ENCODE data around the gene CHST11. TPM values are rescaled to one million over a fixed set of nuclear protein-coding genes. Genes with fewer than 3 reads are reported as not detected.

The CHST11 gene
- total and polyA plus RNA-seq, 9 of the 15 experiments (the other 6 are each of a cell fraction or from before 2014, with no cell fraction given) = 2.3 to 38.7 (median 15.0) TPM

- TF ChIP-seq ZNF407 (IDR thresholded peaks at IDR 0.05; ENCODE audit: low read depth) (no peak), IRF2 (CRISPR knock-in tag; IDR thresholded peaks at IDR 0.05) (no peak), BRCA1 (IDR thresholded peaks at IDR 0.05) (no peak), BRCA1 (CRISPR knock-in tag; IDR thresholded peaks at IDR 0.05) (no peak), NFXL1 (CRISPR knock-in tag; IDR thresholded peaks at IDR 0.05) (no peak), HIVEP1 (CRISPR knock-in tag; IDR thresholded peaks at IDR 0.05) (no peak), ZNF436 (CRISPR knock-in tag; IDR thresholded peaks at IDR 0.05) (no peak), RREB1 (CRISPR knock-in tag; IDR thresholded peaks at IDR 0.05) (no peak), CBFA2T2 (conservative IDR thresholded peaks at IDR 0.05) (no peak), ZNF408 (CRISPR knock-in tag; IDR thresholded peaks at IDR 0.05; ENCODE audit: low read depth) (no peak)
Measured at GRCh38 chr12:104604070-104604994, 147.6 kb downstream of the CHST11 start (continued).
